ENCODE data around the gene EFNA2. TPM values are rescaled to one million over a fixed set of nuclear protein-coding genes. Genes with fewer than 3 reads are reported as not detected.

The EFNA2 gene
- total RNA-seq, 1 donor from 2014 or later, result not detected

DNA sequence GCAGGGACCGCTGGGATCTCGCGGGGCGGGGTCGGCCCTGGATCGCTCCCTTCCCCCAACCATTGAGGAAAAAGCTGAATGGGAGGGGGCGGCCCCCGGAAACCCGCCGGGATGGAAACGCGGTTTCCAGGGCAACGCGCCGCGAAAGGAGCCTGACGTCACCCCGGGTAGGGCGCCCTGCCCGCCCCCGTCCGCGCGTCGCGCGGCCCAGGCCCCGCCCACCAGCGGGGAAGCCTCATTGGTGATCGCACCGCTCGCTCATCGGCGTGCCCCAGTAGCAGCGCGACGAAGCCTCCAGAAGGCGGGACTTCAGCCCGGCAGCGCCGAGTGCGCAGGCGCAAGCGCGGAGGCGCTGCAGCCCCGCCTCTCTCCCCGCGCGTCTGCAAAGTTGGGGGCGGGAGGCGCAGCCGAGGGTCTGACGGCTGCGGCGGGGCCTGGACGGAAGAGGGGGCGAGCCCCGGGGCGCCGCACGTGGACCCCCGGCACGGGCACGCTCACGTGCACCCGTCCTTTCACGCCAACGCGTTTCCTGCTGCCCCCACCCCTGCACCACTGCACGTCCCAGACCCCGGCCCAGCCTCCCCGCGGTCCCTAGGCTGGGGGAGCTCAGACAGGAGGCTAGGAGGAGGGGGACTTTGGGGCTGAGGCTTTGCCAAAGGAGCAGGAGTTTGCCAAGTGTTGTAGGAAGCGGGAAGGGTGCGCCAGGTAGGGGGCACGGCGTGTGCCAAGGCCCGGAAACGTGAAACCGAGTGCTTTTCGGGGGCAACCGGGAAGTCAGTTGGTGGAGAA lies 24.7 kb upstream of the EFNA2 start:
- peak; percentile 98 for DNase-seq

DNA sequence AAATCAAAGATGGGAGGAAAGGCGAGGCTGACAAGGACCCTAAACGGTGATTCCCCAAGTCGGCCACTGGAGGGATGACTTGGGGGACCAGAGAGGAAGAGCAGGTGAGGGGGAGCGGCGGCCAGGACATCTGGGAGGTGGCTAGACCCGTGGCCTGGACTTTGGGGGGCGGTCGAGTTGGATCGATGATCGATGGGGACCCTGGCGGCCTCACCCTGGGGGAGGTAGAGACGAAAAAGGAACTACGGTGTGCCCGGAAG lies 24.2 kb upstream of the EFNA2 start:
- DNase-seq, result no peak

DNA sequence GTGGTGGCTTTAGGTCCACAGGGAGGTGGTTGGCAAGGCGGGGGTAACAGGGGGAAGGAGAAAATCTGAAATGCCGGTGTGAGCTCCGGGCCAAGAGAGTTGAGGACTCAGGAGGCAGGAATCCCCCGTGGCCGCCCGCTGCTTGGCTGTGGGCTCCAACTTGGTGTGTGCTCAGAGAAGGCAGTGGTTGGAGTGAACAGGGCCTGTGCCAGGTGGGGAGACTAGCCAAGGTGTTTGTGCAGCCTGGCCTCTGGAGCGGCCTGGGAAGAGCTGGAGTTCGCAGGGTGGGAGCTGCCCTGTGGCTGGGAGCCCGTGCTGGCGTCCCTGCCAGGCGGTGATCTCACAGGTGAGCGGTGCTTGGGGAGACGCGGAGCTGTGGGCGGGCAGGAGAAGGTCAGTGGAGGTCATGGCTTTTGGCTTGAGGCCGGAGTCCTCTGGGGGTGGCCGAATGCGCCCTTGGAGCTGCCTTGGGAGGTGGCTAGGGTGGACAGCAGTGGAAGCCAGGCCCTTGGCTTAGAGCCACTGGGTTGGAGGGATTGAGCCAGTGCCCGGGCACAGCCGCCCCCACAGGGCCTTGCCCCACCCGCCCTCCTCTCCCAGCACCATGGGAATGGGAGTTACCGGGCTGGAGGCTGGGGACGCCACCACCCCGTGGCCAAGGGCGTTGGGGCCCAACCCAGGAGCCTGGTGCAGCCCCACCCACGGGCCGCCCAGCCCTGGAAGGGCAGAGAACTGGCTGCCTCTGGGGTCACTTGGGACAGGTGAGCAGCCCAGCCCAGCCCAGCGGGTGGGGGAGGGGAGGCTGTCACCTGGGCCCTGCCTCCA lies 23.7 kb upstream of the EFNA2 start:
- peak; percentile 43 for DNase-seq

DNA sequence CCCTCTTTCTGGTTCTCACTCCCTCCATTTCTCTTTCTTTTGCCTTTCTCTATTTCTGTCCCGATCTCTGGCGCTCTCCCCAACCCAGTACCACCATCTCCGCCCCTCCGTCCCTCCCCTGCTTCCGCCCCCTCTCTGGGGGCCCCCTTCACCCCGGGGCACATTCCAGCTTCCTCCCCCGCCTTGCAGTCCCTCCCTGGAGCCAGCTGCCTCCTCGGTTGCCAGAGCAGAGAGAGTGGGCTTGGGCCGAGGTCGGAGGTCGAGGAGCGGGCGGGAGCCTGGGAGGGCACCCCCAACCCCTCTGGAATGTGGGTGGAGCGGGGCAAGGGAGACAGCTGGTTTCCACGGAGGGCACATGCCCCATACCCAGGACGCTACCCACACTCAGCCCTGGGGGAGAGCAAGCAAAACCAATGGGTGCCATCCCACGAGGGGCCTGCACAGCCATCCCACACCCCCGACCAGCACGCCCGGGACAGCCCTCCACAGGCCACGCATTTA lies 23.0 kb upstream of the EFNA2 start:
- DNase-seq, result peak; percentile 63

DNA sequence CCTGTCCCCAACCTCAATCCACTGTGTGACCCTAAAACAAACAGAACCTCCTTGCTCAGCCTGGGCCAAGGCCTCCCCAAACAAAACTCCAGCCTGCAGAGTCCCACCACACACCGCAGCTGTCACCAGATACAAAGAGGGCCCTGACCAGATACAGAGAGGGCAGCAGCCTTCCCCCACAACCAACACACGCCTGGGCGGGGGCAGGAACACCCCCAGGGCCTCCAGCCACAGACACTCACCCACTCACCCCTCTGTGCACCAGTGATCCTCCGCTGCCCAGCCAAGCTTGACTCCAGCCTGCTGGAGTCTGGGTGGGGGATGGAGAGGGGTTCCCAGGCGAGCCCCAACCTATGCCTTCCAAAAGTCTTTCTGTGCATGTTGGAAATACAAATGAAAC lies 22.5 kb upstream of the EFNA2 start:
- peak; percentile 48 for DNase-seq

DNA sequence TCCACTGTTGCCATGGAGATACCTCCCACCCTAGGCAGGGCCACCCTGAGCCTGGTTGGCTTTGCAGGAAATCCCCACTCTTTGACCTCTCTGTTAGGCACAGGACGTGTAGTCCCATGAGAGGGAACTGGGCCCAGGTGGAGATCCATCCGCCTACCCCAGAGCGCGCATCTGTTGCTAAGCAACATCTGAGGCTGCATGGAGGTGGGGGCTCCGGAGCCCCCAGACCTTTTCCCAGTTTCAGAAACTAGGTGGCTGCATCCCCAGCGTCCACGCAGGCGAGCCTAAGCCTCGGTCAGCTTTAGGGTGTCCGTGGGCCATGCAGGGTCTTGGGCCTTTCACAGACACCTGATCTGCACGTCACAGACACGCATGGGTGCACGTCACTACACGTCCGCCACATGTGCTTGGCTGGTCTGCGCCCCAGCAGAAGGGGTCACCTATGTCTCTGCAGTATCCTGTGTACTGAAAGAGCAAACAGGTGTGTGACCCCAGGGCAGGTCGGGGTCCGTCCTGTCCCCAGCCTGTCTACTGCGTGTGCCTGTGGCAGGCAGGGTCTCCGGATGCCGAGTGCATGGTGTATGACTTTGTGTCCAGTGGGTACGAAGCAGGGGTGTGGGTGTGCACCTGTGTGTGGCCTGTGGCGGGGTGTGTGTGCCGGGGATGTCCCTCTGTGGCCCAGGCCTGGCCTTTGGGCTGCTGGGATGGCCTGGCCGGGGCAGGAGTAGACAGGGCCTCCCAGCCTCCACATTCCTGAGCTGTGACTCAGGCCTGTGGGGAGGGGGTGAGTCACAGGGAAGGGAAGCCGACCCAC lies 20.7 kb upstream of the EFNA2 start:
- DNase-seq, result peak; percentile 67

DNA sequence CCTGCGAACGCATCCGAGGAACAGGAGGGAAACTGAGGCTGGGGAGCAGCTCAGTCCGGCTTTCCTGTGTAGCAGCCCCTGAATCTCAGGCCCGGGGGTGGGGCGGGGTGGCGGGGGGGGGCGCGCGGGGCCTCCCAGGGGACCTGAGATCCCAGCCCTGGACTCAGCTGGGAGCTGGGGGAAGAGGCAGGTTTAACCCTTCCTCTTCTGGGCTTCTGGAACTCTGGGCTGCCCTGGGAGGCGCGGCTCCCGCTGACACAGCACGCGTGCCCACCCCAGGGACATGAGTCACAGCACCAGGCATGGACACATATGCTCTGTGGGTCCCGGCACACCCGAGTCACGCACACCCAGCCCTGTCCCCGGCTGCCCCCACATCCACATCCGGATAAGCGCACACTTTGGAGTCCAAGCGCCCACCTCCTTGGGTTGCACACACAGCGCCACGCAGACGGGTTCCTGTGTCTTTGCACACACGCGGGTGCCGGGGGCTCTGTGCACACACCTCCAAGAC lies 20.0 kb upstream of the EFNA2 start:
- no peak for DNase-seq

DNA sequence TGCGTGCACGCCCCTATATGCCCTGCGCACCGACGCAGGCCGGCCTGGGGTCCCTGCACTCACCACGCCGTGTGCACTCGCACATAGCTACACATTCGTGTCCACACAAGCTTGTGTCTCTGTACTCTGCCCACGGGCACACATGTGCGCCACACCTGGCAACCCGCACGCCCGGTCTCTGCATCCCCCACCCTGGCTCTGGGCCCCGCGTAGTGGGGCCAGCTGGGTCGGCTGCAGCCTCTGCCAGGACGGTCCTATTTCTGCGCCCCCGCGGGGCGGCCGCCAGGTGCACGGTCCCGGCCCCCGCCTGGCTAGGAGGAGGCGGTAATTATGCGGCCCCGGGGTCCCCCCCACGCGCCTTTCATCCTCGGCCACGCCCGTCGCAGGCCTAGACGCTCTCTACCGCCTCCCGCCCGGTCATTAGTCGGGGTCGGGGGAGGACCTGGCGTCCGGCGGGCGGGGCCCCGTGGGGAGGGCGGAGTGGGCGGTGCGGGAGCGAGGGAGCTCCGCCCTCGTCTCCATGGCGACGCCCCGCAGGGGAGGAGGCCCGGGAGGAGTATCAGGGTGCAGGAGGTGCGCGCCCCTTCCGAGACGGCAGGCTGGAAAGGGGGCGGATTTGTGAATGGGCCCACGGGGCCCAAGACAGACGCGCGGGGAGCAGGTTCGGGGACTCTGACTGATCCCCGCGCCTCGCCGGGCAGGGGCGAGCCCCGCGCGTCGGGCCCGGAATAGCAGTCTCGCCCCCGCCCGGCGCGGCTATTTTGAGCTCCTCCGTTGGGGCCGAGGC lies 19.4 kb upstream of the EFNA2 start:
- peak; percentile 87 for DNase-seq

DNA sequence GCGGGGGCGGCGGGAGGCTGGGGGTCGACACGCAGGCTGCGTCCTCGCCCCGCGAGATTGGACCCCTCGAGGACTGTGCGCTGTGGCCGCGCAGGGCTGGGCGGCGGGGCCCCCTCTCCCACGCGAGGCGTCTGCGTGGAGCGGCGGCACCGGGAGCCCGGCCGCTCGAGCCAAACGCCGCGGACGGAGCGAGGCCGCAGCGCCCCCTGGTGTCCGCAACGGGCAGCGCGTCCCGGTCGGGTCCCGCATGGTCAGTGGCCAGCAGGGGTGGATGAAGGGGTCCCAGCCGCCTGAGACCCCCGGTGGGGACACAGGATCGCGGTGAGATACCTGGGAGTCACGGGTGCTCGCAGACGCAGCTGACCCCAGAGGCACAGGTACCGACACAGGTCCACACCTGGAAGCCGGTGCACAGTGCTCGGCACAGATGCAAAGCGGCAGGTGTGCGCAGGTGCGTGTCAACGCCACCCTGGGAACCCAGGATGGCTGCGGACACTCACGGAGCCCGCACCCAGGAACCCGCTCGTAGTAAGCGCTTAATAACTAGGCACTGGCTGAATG lies 18.7 kb upstream of the EFNA2 start:
- peak; percentile 79 for DNase-seq

DNA sequence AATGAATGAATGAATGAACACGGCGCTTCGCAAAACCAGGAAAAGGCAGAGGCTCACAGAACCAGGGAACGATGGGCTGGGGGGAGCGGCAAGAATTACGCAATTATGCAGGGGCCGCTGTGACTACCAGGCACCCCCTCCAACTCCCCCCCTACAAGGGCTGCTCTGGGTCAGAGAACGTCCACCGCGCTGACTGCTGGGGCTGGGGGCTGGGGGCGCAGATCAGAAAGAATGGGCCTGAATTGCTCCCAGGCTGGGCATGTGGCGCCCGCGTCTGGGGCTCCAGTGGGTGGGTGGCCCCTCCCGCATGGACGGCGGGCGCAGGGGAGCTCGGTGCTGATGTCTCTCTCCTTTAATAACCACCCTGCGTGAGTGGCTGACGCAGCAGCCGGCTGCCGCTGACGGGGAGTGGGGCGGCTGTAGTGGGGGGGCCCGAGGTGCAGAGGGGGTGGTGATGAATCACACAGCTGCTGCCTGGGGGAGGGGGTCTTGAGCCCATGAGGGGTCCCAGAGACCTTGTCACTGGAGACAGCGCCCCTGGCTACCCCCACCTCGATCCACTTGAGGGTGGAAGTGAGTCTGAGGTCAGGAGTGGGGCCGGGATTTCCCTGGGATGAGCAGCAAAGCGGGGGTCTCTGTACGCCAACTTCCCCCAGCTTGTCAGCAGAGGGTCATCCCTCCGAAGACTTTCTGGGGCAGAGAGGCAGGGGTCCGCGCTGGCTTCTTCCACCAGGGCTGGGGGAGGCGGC lies 18.0 kb upstream of the EFNA2 start:
- peak; percentile 45 for DNase-seq

DNA sequence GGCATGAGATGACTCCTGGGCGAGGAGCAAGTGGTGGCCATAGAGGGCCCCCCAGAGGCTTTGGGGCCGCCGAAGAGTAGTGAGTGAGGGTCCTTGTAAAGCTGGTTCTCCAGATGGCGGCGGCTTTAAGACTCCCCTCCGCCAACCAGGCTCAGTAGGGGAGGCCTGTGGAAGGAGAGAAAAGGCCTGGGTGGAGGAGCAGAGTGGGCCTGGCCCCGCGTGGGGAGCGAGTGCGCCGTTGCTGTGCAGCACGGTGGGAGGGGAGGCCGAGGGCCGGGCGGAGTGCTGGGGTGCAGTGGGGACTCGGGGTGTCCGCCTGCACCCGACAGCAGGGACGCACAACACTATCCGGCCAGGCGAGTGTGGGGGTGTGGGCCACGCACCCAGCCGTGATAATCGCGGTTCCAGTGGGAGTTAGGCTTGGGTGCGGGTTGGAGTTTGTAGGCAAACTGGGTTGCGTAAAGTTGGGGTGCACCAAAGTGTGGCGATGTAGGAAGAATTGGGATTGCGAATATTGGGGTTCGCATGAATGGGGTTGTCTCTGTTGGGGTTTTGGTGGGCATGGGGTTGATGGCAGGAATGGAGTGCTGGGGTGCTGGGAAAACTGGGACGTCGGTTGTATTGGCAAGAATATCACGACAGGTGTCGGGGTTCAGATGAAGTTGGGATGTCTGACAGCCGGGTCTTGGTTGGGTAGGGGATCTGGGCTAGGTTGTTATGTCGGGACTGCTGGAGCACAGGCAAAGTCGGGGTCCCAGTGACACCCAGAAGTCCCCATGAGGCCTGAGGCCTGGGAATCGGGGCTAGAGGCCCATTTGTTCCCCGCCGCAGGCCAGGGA lies 17.2 kb upstream of the EFNA2 start:
- no peak for DNase-seq

DNA sequence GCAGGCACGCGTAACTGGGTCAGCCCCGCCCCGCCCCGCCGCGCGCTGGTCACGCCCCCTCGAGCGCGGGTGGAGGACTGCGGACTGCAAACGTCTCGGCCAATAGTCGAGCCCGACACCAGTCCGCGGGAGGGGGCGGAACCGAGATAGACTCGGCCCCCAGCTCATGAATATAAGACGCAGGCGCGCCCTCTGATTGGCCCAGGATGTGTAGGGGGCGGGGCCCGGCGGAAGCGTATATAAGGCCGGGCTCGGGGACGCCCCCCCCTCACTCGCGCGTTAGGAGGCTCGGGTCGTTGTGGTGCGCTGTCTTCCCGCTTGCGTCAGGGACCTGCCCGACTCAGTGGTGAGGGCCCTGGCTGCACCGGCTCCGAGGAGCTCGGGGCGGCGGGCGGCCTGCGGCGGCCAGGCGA lies 16.6 kb upstream of the EFNA2 start, which contains the start of gene CIRBP:
TSS of gene CIRBP (plus strand) at position 268 of the 413 bp plus-strand sequence. CDS start 1,602 bp downstream, outside the sequence.
- peak; percentile 100 for DNase-seq

DNA sequence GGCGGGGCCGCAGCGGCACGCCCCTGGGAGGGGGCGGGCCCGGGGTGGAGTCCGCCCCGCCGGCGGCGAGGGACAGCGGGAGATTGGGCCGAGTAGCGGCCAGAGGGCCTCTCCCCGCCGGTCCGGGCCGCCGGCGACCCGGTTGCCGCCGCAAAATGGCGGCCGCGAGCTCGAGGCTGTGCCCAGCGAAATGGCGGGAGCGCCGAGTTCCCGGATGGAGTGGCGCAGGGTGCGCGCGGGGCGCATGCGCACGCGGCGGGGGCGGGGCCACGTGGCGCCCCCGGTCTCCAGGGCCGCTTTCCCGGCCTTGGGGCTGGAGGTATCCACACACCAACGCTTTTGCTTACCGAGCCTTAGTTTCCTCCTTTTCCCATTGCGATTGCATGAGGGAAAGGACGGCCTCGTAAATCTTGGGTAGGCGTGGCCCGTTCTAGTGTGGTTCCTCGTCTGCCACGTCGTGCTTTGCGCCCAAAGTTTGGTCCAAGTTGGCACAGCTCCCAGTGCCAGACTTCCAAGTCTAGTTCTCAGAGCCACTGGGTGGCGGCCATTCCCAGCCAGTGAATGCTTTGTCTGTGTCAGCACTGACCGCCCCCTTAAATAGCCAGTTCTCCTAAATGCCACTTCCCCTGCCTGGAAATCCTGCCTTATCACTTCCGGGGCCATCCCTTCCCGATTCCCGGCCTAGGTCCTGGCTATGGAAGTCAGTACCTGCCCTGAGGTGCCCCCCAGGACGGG lies 16.0 kb upstream of the EFNA2 start:
- peak; percentile 95 for DNase-seq

DNA sequence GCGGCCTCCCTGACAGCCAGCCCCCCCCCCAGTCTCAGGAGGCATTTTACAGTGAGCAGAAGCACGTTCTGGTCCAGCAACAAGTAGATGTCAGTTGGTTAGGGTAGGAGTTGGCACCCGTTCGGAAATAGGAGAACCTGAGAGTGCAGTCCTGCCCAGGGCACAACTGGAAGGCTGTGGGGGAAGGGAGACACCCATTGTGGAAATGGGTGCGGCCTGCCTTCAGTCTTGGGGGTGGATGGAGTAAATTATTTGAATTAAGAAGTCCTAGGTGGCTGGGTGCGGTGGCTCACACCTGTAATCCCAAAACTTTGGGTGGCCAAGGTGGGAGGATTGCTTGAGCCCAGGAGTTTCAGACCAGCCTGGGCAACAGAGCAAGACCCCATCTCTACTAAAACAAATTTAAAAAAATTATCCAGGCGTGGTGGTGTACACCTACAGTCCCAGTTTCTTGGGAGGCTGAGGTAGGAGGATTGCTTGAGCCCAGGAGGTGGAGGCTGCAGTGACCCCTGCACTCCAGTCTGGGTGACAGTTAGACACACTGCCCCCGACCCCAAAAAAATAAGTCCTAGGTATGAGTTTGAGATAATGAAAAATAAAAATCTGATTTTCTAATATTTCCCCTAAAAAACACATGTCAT lies 15.3 kb upstream of the EFNA2 start:
- peak; percentile 61 for DNase-seq

DNA sequence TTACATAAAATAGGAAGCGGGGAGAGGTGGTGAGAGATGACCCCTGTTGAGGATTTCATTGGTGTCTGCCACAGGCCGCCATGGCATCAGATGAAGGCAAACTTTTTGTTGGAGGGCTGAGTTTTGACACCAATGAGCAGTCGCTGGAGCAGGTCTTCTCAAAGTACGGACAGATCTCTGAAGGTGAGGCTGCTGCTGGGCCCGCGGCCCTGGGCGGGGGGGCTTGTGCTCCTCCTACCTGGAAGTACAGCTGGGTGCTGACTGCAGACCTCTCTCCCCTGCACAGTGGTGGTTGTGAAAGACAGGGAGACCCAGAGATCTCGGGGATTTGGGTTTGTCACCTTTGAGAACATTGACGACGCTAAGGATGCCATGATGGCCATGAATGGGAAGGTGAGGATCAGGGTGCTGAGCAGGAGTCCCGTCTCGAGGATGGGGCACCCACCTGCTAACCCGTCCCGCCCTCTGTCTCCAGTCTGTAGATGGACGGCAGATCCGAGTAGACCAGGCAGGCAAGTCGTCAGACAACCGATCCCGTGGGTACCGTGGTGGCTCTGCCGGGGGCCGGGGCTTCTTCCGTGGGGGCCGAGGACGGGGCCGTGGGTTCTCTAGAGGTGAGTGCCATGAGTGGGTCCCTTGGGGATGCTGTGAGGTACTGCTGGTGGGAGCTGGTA lies 14.7 kb upstream of the EFNA2 start:
- DNase-seq, result no peak

DNA sequence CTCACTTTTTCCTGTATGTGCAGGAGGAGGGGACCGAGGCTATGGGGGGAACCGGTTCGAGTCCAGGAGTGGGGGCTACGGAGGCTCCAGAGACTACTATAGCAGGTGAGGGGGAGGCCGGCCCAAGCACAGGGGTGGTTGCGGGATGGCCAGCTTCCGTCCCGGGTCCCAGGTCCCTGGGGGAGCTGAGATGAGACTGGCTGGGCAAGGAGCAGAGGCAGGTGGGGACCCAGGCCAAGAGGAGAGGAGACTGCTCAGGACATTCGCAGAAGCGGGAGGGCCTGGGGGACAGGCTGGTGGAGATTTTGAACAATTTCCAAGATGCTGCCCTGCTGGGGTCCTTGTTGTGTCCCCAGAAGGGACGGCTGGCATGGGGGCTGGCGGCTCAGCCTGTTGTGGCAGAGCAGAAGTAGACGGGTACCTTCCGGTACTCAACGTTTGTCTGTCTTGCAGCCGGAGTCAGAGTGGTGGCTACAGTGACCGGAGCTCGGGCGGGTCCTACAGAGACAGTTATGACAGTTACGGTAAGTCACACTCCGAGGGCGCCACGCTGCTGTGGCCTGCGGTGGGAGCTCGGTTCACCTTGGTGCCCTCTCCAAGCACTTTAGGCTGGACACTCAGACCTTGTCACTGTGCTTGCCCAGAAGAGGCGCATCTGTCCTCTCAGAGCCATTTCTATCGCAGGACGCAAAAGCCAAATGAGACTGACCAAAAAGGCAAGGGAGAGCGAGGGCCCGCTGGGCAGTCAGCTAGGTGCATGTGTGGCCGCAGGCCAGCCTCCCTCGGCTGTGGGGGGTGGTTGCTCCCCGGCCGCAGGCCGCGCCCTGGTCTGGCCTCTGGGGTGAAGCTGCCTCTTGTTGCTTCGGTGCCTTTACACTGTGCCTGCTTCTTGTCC lies 13.9 kb upstream of the EFNA2 start:
- no peak for DNase-seq

All from tongue (tissue), 2 donors.